ENCODE measurements around the gene MAPKBP1.

- TF ChIP-seq POLR2A (IDR thresholded peaks at IDR 0.05; ENCODE audit: low read length): no peak
- no peak for TF ChIP-seq GATA1 (IDR thresholded peaks at IDR 0.05; ENCODE audit: low read depth, low read length)
These were observed 74.3 kb downstream of the MAPKBP1 start for GRCh38 chr15:41848631-41849030.

Measured in erythroblast (primary cell).